ENCODE measurements around the gene DPY19L2. TPM values are rescaled to one million over a fixed set of nuclear protein-coding genes. Genes with fewer than 3 reads are reported as not detected.
"Not testable (repeated sequence)": the region's sequence is repeated elsewhere in the genome, so short reads cannot be mapped to it uniquely, and the experiment has no call there.

DPY19L2 gene
- total RNA-seq, 1 donor from 2014 or later = 7.3 TPM

DNA sequence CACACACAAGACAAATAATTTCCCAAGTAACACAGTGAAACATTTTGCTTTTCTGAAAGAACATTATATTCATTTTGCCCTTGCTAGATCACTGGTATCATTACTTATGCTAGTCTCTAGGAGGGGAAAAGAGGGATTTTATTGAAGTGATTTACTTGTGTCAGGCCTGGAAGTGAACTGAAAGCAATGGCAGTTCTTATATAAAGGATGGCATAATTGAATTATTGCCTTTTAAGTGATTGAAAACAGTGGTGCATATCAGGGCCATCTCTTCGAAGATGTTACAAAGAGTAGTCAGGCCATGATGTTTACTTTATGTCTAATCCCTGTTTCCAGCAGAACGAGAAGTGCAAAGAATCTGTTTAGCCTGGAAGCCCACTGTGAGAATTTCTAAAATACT is 30.7 kb upstream of the DPY19L2 start:
- H3K9me3 Mint-ChIP-seq (ENCODE audit: unreplicated experiment); H3K4me3 Mint-ChIP-seq (ENCODE audit: unreplicated experiment); H3K36me3 ChIP-seq (ENCODE audit: insufficient read depth, low read length); H3K27ac Mint-ChIP-seq (ENCODE audit: unreplicated experiment); H3K4me1 ChIP-seq (ENCODE audit: insufficient read depth, low read length); FAIRE-seq; H3K27me3 Mint-ChIP-seq (ENCODE audit: low read depth, unreplicated experiment); H3K36me3 Mint-ChIP-seq (ENCODE audit: low read depth, unreplicated experiment); H3K27me3 ChIP-seq (ENCODE audit: insufficient read depth, low read length); H3K4me2 ChIP-seq (ENCODE audit: low read length); H3K4me3 ChIP-seq (ENCODE audit: insufficient read depth, low read depth, low read length); DNase-seq (ENCODE audit: low read depth); H4K20me1 ChIP-seq (ENCODE audit: insufficient read depth, low read length); H3K9ac ChIP-seq (ENCODE audit: low read length); H3K27ac ChIP-seq (ENCODE audit: low read depth, low read length); H3K79me2 ChIP-seq (ENCODE audit: insufficient read depth, low read length); H3K9me3 ChIP-seq (ENCODE audit: insufficient read depth, low read depth, low read length); H3K4me1 Mint-ChIP-seq (ENCODE audit: low read depth, unreplicated experiment); H2AFZ ChIP-seq (ENCODE audit: low read depth, low read length): not testable (repeated sequence)

DNA sequence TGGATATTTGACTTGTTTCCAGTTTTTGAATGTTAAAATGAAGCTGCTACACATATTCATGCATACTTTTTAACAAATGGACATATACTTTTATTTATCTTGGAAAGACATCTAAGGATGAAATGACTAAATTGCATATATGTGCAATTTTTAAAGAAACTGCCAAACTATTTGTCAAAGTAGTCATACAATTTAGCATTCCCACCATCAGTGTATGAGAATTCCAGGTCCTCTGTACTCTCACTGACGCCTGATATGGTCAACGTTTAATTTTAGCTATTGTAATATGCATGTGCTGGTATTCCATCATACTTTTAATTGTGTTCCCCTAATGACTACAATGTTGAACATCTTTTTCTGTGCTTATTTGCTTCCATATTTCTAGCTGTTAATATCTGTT is 22.5 kb upstream of the DPY19L2 start:
- not testable (repeated sequence) for H3K27ac Mint-ChIP-seq (ENCODE audit: unreplicated experiment); H3K36me3 ChIP-seq (ENCODE audit: insufficient read depth, low read length); H3K27ac ChIP-seq (ENCODE audit: low read depth, low read length); H3K9me3 Mint-ChIP-seq (ENCODE audit: unreplicated experiment); H4K20me1 ChIP-seq (ENCODE audit: insufficient read depth, low read length); H3K4me3 ChIP-seq (ENCODE audit: insufficient read depth, low read depth, low read length); H3K9me3 ChIP-seq (ENCODE audit: insufficient read depth, low read depth, low read length); H3K79me2 ChIP-seq (ENCODE audit: insufficient read depth, low read length); H3K9ac ChIP-seq (ENCODE audit: low read length); FAIRE-seq; H3K4me3 Mint-ChIP-seq (ENCODE audit: unreplicated experiment); H3K4me2 ChIP-seq (ENCODE audit: low read length); H3K4me1 Mint-ChIP-seq (ENCODE audit: low read depth, unreplicated experiment); H3K27me3 Mint-ChIP-seq (ENCODE audit: low read depth, unreplicated experiment); H3K27me3 ChIP-seq (ENCODE audit: insufficient read depth, low read length); H3K36me3 Mint-ChIP-seq (ENCODE audit: low read depth, unreplicated experiment); H3K4me1 ChIP-seq (ENCODE audit: insufficient read depth, low read length); DNase-seq (ENCODE audit: low read depth); H2AFZ ChIP-seq (ENCODE audit: low read depth, low read length)

DNA sequence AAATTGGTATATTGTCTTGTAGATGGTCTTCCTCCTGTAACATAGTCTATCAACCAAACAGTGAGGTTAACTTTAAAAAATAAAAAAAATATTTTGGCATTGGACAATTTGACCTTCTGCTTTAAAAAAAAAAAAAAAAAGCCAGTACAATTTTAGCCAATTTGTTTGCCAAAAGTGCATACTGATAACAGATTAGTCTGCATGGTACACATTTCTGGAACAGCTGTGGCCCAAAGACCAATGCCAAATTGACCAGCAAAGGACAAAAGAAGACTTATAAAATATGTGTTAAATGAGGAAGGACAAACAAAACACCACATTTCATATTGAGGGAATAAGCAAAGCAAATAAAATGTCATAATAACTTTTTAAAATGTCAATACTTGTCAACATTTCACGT is 20.8 kb upstream of the DPY19L2 start:
- not testable (repeated sequence) for H3K79me2 ChIP-seq (ENCODE audit: insufficient read depth, low read length); H3K27ac ChIP-seq (ENCODE audit: low read depth, low read length); H3K36me3 Mint-ChIP-seq (ENCODE audit: low read depth, unreplicated experiment); H2AFZ ChIP-seq (ENCODE audit: low read depth, low read length); H3K4me3 ChIP-seq (ENCODE audit: insufficient read depth, low read depth, low read length); H4K20me1 ChIP-seq (ENCODE audit: insufficient read depth, low read length); H3K9me3 ChIP-seq (ENCODE audit: insufficient read depth, low read depth, low read length); H3K9me3 Mint-ChIP-seq (ENCODE audit: unreplicated experiment); FAIRE-seq; H3K27me3 Mint-ChIP-seq (ENCODE audit: low read depth, unreplicated experiment); H3K4me3 Mint-ChIP-seq (ENCODE audit: unreplicated experiment); H3K9ac ChIP-seq (ENCODE audit: low read length); H3K4me1 ChIP-seq (ENCODE audit: insufficient read depth, low read length); H3K4me1 Mint-ChIP-seq (ENCODE audit: low read depth, unreplicated experiment); H3K4me2 ChIP-seq (ENCODE audit: low read length); H3K27me3 ChIP-seq (ENCODE audit: insufficient read depth, low read length); H3K27ac Mint-ChIP-seq (ENCODE audit: unreplicated experiment); H3K36me3 ChIP-seq (ENCODE audit: insufficient read depth, low read length); DNase-seq (ENCODE audit: low read depth)

DNA sequence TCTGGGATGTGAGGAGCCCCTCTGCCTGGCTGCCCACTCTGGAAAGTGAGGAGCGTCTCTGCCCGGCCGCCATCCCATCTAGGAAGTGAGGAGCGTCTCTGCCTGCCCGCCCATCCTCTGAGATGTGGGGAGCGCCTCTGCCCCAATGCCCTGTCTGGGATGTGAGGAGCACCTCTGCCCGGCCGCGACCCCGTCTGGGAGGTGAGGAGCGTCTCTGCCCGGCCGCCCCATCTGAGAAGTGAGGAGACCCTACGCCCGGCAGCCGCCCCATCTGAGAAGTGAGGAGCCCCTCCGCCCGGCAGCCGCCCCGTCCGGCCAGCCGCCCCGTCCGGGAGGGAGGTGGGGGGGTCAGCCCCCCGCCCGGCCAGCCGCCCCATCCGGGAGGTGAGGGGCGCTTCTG is 18.3 kb upstream of the DPY19L2 start:
- not testable (repeated sequence) for FAIRE-seq; H3K27me3 ChIP-seq (ENCODE audit: insufficient read depth, low read length); H3K4me3 ChIP-seq (ENCODE audit: insufficient read depth, low read depth, low read length); H3K9me3 ChIP-seq (ENCODE audit: insufficient read depth, low read depth, low read length); H3K4me3 Mint-ChIP-seq (ENCODE audit: unreplicated experiment); H3K4me1 Mint-ChIP-seq (ENCODE audit: low read depth, unreplicated experiment); H4K20me1 ChIP-seq (ENCODE audit: insufficient read depth, low read length); H3K4me1 ChIP-seq (ENCODE audit: insufficient read depth, low read length); H3K36me3 ChIP-seq (ENCODE audit: insufficient read depth, low read length); H3K79me2 ChIP-seq (ENCODE audit: insufficient read depth, low read length); H2AFZ ChIP-seq (ENCODE audit: low read depth, low read length); H3K27ac ChIP-seq (ENCODE audit: low read depth, low read length); H3K9ac ChIP-seq (ENCODE audit: low read length); H3K4me2 ChIP-seq (ENCODE audit: low read length); H3K27me3 Mint-ChIP-seq (ENCODE audit: low read depth, unreplicated experiment); DNase-seq (ENCODE audit: low read depth); H3K27ac Mint-ChIP-seq (ENCODE audit: unreplicated experiment); H3K9me3 Mint-ChIP-seq (ENCODE audit: unreplicated experiment); H3K36me3 Mint-ChIP-seq (ENCODE audit: low read depth, unreplicated experiment)

DNA sequence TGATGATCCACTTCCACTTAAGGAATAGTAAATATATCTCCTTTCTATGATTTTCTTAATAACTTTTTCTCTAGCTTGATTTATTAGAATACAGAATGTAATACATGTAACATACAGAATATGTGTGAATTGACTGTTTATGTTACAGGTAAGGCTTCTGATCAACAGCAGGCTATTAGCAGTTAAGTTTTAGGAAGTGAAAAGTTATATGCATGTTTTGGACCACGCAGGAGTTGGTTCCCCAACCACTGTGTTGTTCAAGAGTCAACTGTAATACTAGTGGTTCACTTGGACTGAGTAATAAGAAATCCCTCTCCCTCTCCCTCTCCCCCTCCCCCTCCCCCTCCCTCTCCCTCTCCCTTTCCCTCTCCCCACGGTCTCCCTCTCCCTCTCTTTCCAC is 17.5 kb upstream of the DPY19L2 start:
- not testable (repeated sequence) for H3K79me2 ChIP-seq (ENCODE audit: insufficient read depth, low read length); H3K27me3 Mint-ChIP-seq (ENCODE audit: low read depth, unreplicated experiment); H3K27ac Mint-ChIP-seq (ENCODE audit: unreplicated experiment); H4K20me1 ChIP-seq (ENCODE audit: insufficient read depth, low read length); FAIRE-seq; H3K4me3 ChIP-seq (ENCODE audit: insufficient read depth, low read depth, low read length); H3K36me3 ChIP-seq (ENCODE audit: insufficient read depth, low read length); H3K4me2 ChIP-seq (ENCODE audit: low read length); H3K4me1 ChIP-seq (ENCODE audit: insufficient read depth, low read length); H3K9me3 Mint-ChIP-seq (ENCODE audit: unreplicated experiment); H3K9me3 ChIP-seq (ENCODE audit: insufficient read depth, low read depth, low read length); H3K9ac ChIP-seq (ENCODE audit: low read length); H3K4me1 Mint-ChIP-seq (ENCODE audit: low read depth, unreplicated experiment); H3K36me3 Mint-ChIP-seq (ENCODE audit: low read depth, unreplicated experiment); H2AFZ ChIP-seq (ENCODE audit: low read depth, low read length); DNase-seq (ENCODE audit: low read depth); H3K4me3 Mint-ChIP-seq (ENCODE audit: unreplicated experiment); H3K27me3 ChIP-seq (ENCODE audit: insufficient read depth, low read length); H3K27ac ChIP-seq (ENCODE audit: low read depth, low read length)

DNA sequence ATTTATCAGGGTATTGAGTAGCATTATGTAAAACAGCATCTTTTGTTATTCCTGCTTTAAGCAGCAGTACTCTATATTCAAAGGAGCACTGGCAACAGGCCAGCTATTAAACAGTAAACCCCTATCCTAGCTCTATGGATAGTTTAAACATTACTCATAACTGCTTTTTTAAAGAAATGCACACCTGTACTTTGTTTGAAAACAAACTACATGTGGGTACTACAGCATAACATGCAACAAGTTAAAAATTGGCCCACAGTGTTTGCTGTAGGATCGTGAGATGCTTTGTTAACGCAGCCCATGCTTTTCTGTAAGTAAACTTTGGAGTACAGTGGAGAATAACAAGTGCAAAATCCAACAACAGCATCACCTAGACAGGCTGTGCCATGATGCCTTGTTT is 14.3 kb upstream of the DPY19L2 start:
- not testable (repeated sequence) for H3K27ac Mint-ChIP-seq (ENCODE audit: unreplicated experiment); H4K20me1 ChIP-seq (ENCODE audit: insufficient read depth, low read length); H3K9ac ChIP-seq (ENCODE audit: low read length); H2AFZ ChIP-seq (ENCODE audit: low read depth, low read length); H3K9me3 ChIP-seq (ENCODE audit: insufficient read depth, low read depth, low read length); H3K4me1 Mint-ChIP-seq (ENCODE audit: low read depth, unreplicated experiment); H3K27me3 Mint-ChIP-seq (ENCODE audit: low read depth, unreplicated experiment); H3K4me1 ChIP-seq (ENCODE audit: insufficient read depth, low read length); H3K4me3 ChIP-seq (ENCODE audit: insufficient read depth, low read depth, low read length); H3K4me3 Mint-ChIP-seq (ENCODE audit: unreplicated experiment); H3K36me3 ChIP-seq (ENCODE audit: insufficient read depth, low read length); H3K79me2 ChIP-seq (ENCODE audit: insufficient read depth, low read length); DNase-seq (ENCODE audit: low read depth); H3K27ac ChIP-seq (ENCODE audit: low read depth, low read length); H3K9me3 Mint-ChIP-seq (ENCODE audit: unreplicated experiment); FAIRE-seq; H3K27me3 ChIP-seq (ENCODE audit: insufficient read depth, low read length); H3K36me3 Mint-ChIP-seq (ENCODE audit: low read depth, unreplicated experiment); H3K4me2 ChIP-seq (ENCODE audit: low read length)
